Lower lobe of right lung (tissue), 2 donors: ENCODE data around the gene MIGA2. TPM values are rescaled to one million over a fixed set of nuclear protein-coding genes. Genes with fewer than 3 reads are reported as not detected.

ENCODE experiments used
- ATAC-seq, 2 donors: fragments of 200-7000 bp; cut with Tn5 transposase; one replicate each; pipeline ENCODE4 v1.9.1; 2020 to 2022; ENCODE audit warnings: mild to moderate bottlenecking in 2 of 2, moderate library complexity in 2 of 2
- DNase-seq: peaks from one replicate; pipeline ENCODE4 v3.0.0-alpha.2; 2020
- H3K27ac ChIP-seq: fragments of 200-600 bp; one replicate; pipeline ENCODE4 v1.8.0; 2022
- H3K27me3 ChIP-seq: fragments of 200-600 bp; one replicate; pipeline ENCODE4 v1.8.0; 2022; ENCODE audit warnings: low read depth
- H3K36me3 ChIP-seq: fragments of 200-600 bp; one replicate; pipeline ENCODE4 v1.8.0; 2022; ENCODE audit warnings: mild to moderate bottlenecking
- H3K4me1 ChIP-seq: fragments of 200-600 bp; one replicate; pipeline ENCODE4 v1.8.0; 2022
- H3K4me3 ChIP-seq: fragments of 200-600 bp; one replicate; pipeline ENCODE4 v1.8.0; 2022; ENCODE audit warnings: mild to moderate bottlenecking
- H3K9me3 ChIP-seq: fragments of 200-600 bp; one replicate; pipeline ENCODE4 v1.8.0; 2022
- intact Hi-C: fragments of 100-400 bp; cut with DNase I; formaldehyde crosslinking; loops from one replicate; pipeline ENCODE4 v1.11.0; 2022
- total RNA-seq: library from RNA; stranded (reverse); fragmentation: NEBNext Ultra II Directional; extraction: Animal tissue kit (Norgen Biotek cat#: 25700); gene quantifications from one replicate; pipeline ENCODE4 v1.2.1, GENCODE V29; 2021
- TF ChIP-seq, protein P1 (sequence below): fragments of 200-600 bp; IDR thresholded peaks from one replicate; pipeline ENCODE4 v1.8.0; 2022; ENCODE audit warnings: antibody characterized with exemption, mild to moderate bottlenecking
- donor health status: DM: no; HTN: yes; CAD: no; lungs with severe emphysema.

MIGA2 gene
- total RNA-seq, 1 donor from 2014 or later = 21.2 TPM

DNA sequence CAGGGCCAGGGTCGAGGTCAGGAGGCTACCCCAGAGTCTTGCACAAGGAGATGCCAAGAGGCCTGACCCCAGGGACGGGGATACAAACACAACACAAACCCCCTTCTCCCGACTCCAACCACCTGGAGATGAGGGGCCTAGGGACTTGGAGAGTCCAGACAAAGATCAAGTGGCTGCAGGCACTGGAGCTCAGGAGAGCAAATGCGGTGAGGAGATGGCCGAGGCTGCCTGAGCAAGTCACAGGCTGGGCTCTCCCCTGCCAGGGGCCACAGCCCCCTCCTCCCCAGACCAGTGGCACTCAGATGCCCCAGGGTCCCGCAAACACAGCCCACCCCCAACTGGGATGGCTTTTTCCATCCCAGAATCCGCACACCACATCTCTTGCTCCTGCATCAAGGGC is 24.1 kb upstream of the MIGA2 start:
- intact Hi-C loops = no loop called here
- H3K27me3 ChIP-seq = no peaks in the 10 kb centered on the region
- DNase-seq = no peak
- H3K4me3 ChIP-seq = no peak overlapping the region
- TF ChIP-seq, protein P1, sequence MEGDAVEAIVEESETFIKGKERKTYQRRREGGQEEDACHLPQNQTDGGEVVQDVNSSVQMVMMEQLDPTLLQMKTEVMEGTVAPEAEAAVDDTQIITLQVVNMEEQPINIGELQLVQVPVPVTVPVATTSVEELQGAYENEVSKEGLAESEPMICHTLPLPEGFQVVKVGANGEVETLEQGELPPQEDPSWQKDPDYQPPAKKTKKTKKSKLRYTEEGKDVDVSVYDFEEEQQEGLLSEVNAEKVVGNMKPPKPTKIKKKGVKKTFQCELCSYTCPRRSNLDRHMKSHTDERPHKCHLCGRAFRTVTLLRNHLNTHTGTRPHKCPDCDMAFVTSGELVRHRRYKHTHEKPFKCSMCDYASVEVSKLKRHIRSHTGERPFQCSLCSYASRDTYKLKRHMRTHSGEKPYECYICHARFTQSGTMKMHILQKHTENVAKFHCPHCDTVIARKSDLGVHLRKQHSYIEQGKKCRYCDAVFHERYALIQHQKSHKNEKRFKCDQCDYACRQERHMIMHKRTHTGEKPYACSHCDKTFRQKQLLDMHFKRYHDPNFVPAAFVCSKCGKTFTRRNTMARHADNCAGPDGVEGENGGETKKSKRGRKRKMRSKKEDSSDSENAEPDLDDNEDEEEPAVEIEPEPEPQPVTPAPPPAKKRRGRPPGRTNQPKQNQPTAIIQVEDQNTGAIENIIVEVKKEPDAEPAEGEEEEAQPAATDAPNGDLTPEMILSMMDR = no peak
- H3K4me1 ChIP-seq = no peaks in the 10 kb centered on the region
- H3K9me3 ChIP-seq = no peaks in the 10 kb centered on the region
- H3K36me3 ChIP-seq = peaks cover 84% of the 10 kb centered on the region
- ATAC-seq = no peak
- H3K27ac ChIP-seq = no peak overlapping the region

DNA sequence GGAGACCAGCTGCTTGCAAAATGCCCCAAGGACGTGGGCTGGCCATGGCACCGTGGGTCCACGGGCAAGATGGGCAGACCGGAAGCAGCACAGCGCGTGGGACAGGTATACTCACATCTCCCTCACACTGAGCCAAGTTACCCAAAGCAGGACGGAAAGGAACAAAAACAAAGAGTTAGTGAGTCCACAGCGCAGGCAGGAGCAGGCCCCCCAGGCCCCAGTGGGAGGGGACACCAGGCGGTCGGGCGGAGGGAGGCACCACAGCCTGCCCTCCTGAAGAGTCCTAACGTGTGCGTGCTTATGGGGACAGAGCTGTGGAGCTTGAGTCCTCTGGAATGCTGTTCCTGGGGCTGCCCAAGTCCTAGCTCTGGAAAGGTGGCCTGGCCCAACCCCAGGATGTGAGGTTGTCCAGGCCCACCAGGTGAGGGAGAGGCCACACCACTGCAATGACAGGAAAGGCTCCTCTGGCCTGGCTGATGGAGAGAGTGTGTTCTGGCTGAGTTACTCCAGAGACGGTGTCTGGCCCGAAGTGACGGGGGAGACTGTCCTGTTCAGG is 23.5 kb upstream of the MIGA2 start:
- Histone ChIP-seq H3K4me3 (no peak overlapping the region), H3K9me3 (no peaks in the 10 kb centered on the region), H3K4me1 (no peaks in the 10 kb centered on the region), H3K36me3 (peaks cover 82% of the 10 kb centered on the region), H3K27me3 (no peaks in the 10 kb centered on the region), H3K27ac (no peak overlapping the region)
- DNase-seq (no peak), ATAC-seq (no peak)
- TF ChIP-seq, protein P1 = no peak
- intact Hi-C loops = no loop called here

GRCh38 chr9:129013674-129014073 is 22.8 kb upstream of the MIGA2 start:
- H3K9me3 ChIP-seq = no peaks in the 10 kb centered on the region
- no peaks in the 10 kb centered on the region for H3K27me3 ChIP-seq
- H3K27ac ChIP-seq = no peak overlapping the region
- TF ChIP-seq, protein P1 = no peak
- no peaks in the 10 kb centered on the region for H3K4me1 ChIP-seq
- DNase-seq (no peak), ATAC-seq (peak in 1 of 2 donors; percentile 3)
- H3K36me3 ChIP-seq = peaks cover 81% of the 10 kb centered on the region
- no peak overlapping the region for H3K4me3 ChIP-seq
- intact Hi-C loops = no loop called here

DNA sequence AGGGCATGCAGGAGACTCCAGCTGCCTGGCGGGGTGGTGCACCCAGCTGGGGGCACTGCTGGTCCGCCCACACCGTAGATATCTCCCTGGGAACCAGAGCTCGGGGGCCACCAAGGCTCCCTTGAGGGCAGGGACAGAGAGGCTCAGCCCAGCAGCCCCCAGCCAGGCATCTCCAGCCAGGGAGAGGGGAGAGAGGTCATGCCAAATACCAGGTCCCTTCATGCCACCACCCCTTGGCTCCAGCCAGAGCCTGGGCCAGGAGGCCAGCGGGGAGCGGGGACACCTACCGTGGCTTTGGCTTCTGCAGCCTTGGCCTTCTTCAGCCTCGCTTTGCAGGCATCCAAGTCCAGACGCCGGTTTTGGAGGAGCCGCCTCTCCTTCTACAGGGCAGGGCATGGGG is 22.3 kb upstream of the MIGA2 start:
- H3K4me1 ChIP-seq = no peaks in the 10 kb centered on the region
- DNase-seq = no peak
- TF ChIP-seq, protein P1 = no peak
- no peak for ATAC-seq
- H3K4me3 ChIP-seq = no peak overlapping the region
- H3K27ac ChIP-seq = no peak overlapping the region
- no peaks in the 10 kb centered on the region for H3K9me3 ChIP-seq
- H3K36me3 ChIP-seq = peaks cover 81% of the 10 kb centered on the region
- no peaks in the 10 kb centered on the region for H3K27me3 ChIP-seq
- intact Hi-C loops = no loop called here

DNA sequence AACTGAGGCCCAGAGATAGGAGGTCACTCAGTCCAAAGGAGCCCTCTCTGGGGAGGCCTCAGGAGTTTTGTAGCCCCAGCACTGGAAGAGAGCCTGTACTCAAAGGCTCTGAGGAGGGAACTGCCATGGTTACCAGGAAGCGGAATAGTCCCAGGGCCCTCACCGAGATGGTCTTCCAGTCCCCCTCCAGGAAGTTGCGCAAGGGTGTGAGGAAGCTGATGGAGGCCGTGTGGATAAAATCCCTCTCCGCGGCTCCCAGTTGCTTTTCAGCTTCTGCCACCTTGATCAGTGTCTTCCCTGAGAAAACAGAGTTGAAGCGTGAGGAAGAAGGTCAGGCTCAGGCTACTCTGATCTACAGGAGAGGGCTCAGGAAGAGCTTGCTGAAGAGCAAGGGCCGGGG is 21.8 kb upstream of the MIGA2 start:
- ATAC-seq (no peak), DNase-seq (no peak)
- TF ChIP-seq, protein P1 = no peak
- Histone ChIP-seq H3K36me3 (peaks cover 82% of the 10 kb centered on the region), H3K4me1 (no peaks in the 10 kb centered on the region), H3K4me3 (no peak overlapping the region), H3K27me3 (no peaks in the 10 kb centered on the region), H3K27ac (no peak overlapping the region), H3K9me3 (no peaks in the 10 kb centered on the region)
- intact Hi-C loops = no loop called here

GRCh38 chr9:129021091-129021490 is 15.3 kb upstream of the MIGA2 start:
- Histone ChIP-seq H3K9me3 (no peaks in the 10 kb centered on the region), H3K27ac (no peak overlapping the region), H3K4me1 (peaks cover 7% of the 10 kb centered on the region), H3K27me3 (no peaks in the 10 kb centered on the region), H3K4me3 (no peak overlapping the region), H3K36me3 (peaks cover 27% of the 10 kb centered on the region)
- DNase-seq (no peak), ATAC-seq (peak; percentile 16 to 72)
- TF ChIP-seq, protein P1 = no peak
- intact Hi-C loops = no loop called here
